ENCODE measurements around the gene PROM1.

Gene PROM1

GRCh38 chr4:16090096-16090705, 6.4 kb upstream of the PROM1 start:
- no peak for FAIRE-seq
- DNase-seq (ENCODE audit: insufficient read length, low spot score), result no peak
- no peak for TF ChIP-seq POLR2A (IDR thresholded peaks at IDR 0.05; ENCODE audit: low read depth, low read length)

GRCh38 chr4:16089156-16089555, 5.3 kb upstream of the PROM1 start:
- TF ChIP-seq POLR2A (IDR thresholded peaks at IDR 0.05; ENCODE audit: low read depth, low read length), result no peak
- FAIRE-seq (no peak), DNase-seq (ENCODE audit: insufficient read length, low spot score) (no peak)

- TF ChIP-seq POLR2A (IDR thresholded peaks at IDR 0.05; ENCODE audit: low read depth, low read length), result no peak
- DNase-seq (ENCODE audit: insufficient read length, low spot score) (no peak), FAIRE-seq (no peak)
Measured at GRCh38 chr4:16088601-16089000, 4.8 kb upstream of the PROM1 start.

GRCh38 chr4:16085822-16086221, 2.0 kb upstream of the PROM1 start:
- no peak for DNase-seq (ENCODE audit: insufficient read length, low spot score)
- no peak for TF ChIP-seq POLR2A (IDR thresholded peaks at IDR 0.05; ENCODE audit: low read depth, low read length)
- FAIRE-seq, result no peak

- FAIRE-seq (no peak), DNase-seq (ENCODE audit: insufficient read length, low spot score) (no peak)
- TF ChIP-seq POLR2A (IDR thresholded peaks at IDR 0.05; ENCODE audit: low read depth, low read length), result no peak
Measured at GRCh38 chr4:16082426-16083240, 1.2 kb downstream of the PROM1 start.

- no peak for FAIRE-seq
- no peak for TF ChIP-seq POLR2A (IDR thresholded peaks at IDR 0.05; ENCODE audit: low read depth, low read length)
Measured at GRCh38 chr4:16082041-16082425, 1.8 kb downstream of the PROM1 start.

GRCh38 chr4:16079046-16079445, 4.8 kb downstream of the PROM1 start:
- no peak for TF ChIP-seq POLR2A (IDR thresholded peaks at IDR 0.05; ENCODE audit: low read depth, low read length)
- FAIRE-seq, result no peak
- DNase-seq (ENCODE audit: insufficient read length, low spot score), result no peak

More at GRCh38 chr4:16082041-16082425, 1.8 kb downstream of the PROM1 start:
- DNase-seq (ENCODE audit: insufficient read length, low spot score), result no peak

GRCh38 chr4:16078195-16078760, 5.5 kb downstream of the PROM1 start:
- FAIRE-seq, result no peak

GRCh38 chr4:16077786-16078185, 6.0 kb downstream of the PROM1 start:
- TF ChIP-seq POLR2A (IDR thresholded peaks at IDR 0.05; ENCODE audit: low read depth, low read length), result no peak
- FAIRE-seq (no peak), DNase-seq (ENCODE audit: insufficient read length, low spot score) (no peak)

More at GRCh38 chr4:16078195-16078760, 5.5 kb downstream of the PROM1 start:
- no peak for TF ChIP-seq POLR2A (IDR thresholded peaks at IDR 0.05; ENCODE audit: low read depth, low read length)
- no peak for DNase-seq (ENCODE audit: insufficient read length, low spot score)

GRCh38 chr4:16075975-16076757, 7.7 kb downstream of the PROM1 start:
- FAIRE-seq, result no peak
- no peak for TF ChIP-seq POLR2A (IDR thresholded peaks at IDR 0.05; ENCODE audit: low read depth, low read length)
- no peak for DNase-seq (ENCODE audit: insufficient read length, low spot score)

GRCh38 chr4:16075061-16075460, 8.8 kb downstream of the PROM1 start:
- no peak for DNase-seq (ENCODE audit: insufficient read length, low spot score)
- FAIRE-seq, result no peak
- TF ChIP-seq POLR2A (IDR thresholded peaks at IDR 0.05; ENCODE audit: low read depth, low read length), result no peak

- TF ChIP-seq POLR2A (IDR thresholded peaks at IDR 0.05; ENCODE audit: low read depth, low read length), result no peak
- FAIRE-seq (no peak), DNase-seq (ENCODE audit: insufficient read length, low spot score) (no peak)
Measured at GRCh38 chr4:16072168-16072567, 11.7 kb downstream of the PROM1 start.

GRCh38 chr4:16070203-16070602, 13.6 kb downstream of the PROM1 start:
- no peak for DNase-seq (ENCODE audit: insufficient read length, low spot score)
- TF ChIP-seq POLR2A (IDR thresholded peaks at IDR 0.05; ENCODE audit: low read depth, low read length), result no peak
- no peak for FAIRE-seq

GRCh38 chr4:16067515-16067914, 16.3 kb downstream of the PROM1 start:
- DNase-seq (ENCODE audit: insufficient read length, low spot score) (no peak), FAIRE-seq (no peak)
- no peak for TF ChIP-seq POLR2A (IDR thresholded peaks at IDR 0.05; ENCODE audit: low read depth, low read length)

Measured in H54 (cell line).